Testis (tissue), 3 donors: ENCODE measurements around the gene MGAT5. TPM values are rescaled to one million over a fixed set of nuclear protein-coding genes. Genes with fewer than 3 reads are reported as not detected.

Experiments
- DNase-seq: peaks from one replicate; pipeline ENCODE4 v3.0.0-alpha.2; 2019
- H3K27ac ChIP-seq, 2 donors: fragments of 200-600 bp; sonication (generic); one replicate each; pipeline ENCODE4 v1.5.1; 2019
- H3K27me3 ChIP-seq: fragments of 200-600 bp; sonication (generic); one replicate; pipeline ENCODE4 v1.5.1; 2019
- H3K36me3 ChIP-seq: fragments of 200-600 bp; sonication (generic); one replicate; pipeline ENCODE4 v1.5.1; 2017; ENCODE audit warnings: low read depth; ENCODE audit errors: missing control alignments
- H3K4me1 ChIP-seq: fragments of 200-600 bp; sonication (generic); one replicate; pipeline ENCODE4 v1.5.1; 2019
- H3K4me3 ChIP-seq, 2 donors: fragments of 200-600 bp; sonication (generic); one replicate each; pipeline ENCODE4 v1.5.1; 2017 to 2019
- H3K9me3 ChIP-seq: fragments of 200-600 bp; sonication (generic); one replicate; pipeline ENCODE4 v1.5.1; 2017
- POLR2A ChIP-seq: fragments of 450-650 bp; IDR thresholded peaks from one replicate; pipeline ENCODE4 v1.6.1; 2017; ENCODE audit warnings: antibody characterized with exemption, mild to moderate bottlenecking, moderate library complexity
- WGBS, 2 donors: methylation state at CpG; one replicate each; pipeline ENCODE4 v1.1.5; 2018; 5-methylcytosine and 5-hydroxymethylcytosine counted together
- intact Hi-C: fragments of 100-400 bp; cut with DNase I; formaldehyde crosslinking; loops from one replicate; pipeline ENCODE4 v1.15.1; 2023; ENCODE audit warnings: low total_unique reads
- polyA plus RNA-seq: library from polyadenylated mRNA; stranded (reverse); fragments of 350-450 nt; fragmentation: Illumina TruSeq; extraction: RNeasy Lipid Tissue Mini Kit (QIAGEN cat#74804); gene quantifications from one replicate; pipeline ENCODE4 v1.2.3, GENCODE V29; 2014; ENCODE audit warnings: low read depth, low replicate concordance; ENCODE audit not compliant: insufficient read depth
- total RNA-seq, 2 donors: library from RNA; depleted of rRNA; stranded (reverse); fragments of >200 nt; gene quantifications; one replicate each; pipeline ENCODE4 v1.2.3, GENCODE V29; 2016
- TF ChIP-seq, protein P1 (sequence below), 3 experiments: fragments of 450-650 bp in 2 of 3; fragments of 200-600 bp in 1 of 3; sonication (generic) in 1 of 3; IDR thresholded peaks; one replicate each; pipeline ENCODE4 v1.5.1; 2016 to 2019; ENCODE audit warnings: antibody characterized with exemption in 3 of 3, mild to moderate bottlenecking in 2 of 3, moderate library complexity in 1 of 3

MGAT5 gene
- total and polyA plus RNA-seq, 3 donors from 2014 or later = 31.6 to 73.8 (median 64.5) TPM

DNA sequence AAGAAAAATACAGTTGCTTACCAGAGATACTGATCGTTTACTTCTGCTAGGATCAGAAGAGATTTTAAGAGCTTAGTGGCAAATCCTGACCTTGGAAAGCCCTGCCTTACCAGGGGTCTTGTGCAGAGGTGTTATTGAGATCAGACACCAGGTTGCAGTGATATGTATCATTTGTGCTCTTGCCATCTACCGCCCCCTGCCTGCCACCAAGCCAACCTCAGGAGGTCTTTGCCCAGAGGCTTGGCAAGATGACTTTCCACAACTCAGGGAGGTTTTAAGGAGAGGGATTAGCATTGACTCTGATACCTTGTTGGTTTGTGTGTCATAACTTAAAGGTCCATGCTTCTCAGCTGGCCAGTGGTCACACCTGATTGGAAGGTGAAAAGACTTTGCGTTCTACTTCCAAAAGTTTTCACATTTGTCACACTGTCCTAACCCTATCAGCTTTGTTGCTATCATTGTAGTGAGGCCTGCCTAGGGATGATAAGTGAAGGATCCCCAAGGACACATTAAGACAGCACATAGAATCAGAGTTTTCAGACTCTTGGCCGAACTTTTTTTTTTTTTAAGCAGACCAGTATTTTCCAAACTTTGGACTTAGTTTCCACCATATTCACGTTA lies 46.2 kb upstream of the MGAT5 start:
- WGBS, 2 donors = 48 to 63% methylated on average over 5 of the region's 5 CpGs
- intact Hi-C loops = no loop called here
- Histone ChIP-seq H3K4me3 (no peak overlapping the region), H3K27me3 (no peaks in the 10 kb centered on the region), H3K9me3 (no peaks in the 10 kb centered on the region), H3K36me3 (no peaks in the 10 kb centered on the region), H3K4me1 (peaks cover 35% of the 10 kb centered on the region), H3K27ac (no peak overlapping the region)
- DNase-seq = peak; percentile 77
- TF ChIP-seq POLR2A = no peak
- TF ChIP-seq, protein P1, sequence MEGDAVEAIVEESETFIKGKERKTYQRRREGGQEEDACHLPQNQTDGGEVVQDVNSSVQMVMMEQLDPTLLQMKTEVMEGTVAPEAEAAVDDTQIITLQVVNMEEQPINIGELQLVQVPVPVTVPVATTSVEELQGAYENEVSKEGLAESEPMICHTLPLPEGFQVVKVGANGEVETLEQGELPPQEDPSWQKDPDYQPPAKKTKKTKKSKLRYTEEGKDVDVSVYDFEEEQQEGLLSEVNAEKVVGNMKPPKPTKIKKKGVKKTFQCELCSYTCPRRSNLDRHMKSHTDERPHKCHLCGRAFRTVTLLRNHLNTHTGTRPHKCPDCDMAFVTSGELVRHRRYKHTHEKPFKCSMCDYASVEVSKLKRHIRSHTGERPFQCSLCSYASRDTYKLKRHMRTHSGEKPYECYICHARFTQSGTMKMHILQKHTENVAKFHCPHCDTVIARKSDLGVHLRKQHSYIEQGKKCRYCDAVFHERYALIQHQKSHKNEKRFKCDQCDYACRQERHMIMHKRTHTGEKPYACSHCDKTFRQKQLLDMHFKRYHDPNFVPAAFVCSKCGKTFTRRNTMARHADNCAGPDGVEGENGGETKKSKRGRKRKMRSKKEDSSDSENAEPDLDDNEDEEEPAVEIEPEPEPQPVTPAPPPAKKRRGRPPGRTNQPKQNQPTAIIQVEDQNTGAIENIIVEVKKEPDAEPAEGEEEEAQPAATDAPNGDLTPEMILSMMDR (IDR thresholded peaks at IDR 0.05) = peak; percentile 9 to 44 (median 35)

DNA sequence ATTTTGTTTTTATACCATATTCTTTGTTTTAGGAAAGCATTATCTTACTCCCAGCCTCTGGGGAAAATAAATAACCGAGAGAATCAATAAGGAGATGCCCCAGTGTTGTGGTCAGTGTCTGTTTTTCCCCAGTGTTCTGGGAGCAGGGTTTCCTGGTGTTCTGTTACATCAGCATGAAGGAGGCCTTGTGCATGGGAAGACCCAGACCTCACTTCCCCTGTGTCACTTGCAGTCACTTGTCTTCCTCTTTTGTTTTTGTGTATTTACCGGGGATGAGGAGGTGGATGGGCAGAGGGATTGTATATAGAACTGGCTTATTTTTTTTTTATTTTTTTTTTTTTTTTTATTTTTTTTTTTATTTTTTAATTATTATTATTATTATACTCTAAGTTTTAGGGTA lies 45.0 kb upstream of the MGAT5 start:
- no peaks in the 10 kb centered on the region for H3K36me3 ChIP-seq
- H3K4me3 ChIP-seq = no peak overlapping the region
- 57 to 85% methylated on average over 2 of the region's 2 CpGs for WGBS, 2 donors
- no peaks in the 10 kb centered on the region for H3K9me3 ChIP-seq
- H3K4me1 ChIP-seq = peaks cover 37% of the 10 kb centered on the region
- intact Hi-C loops = no loop called here
- TF ChIP-seq POLR2A = no peak
- TF ChIP-seq, protein P1 (IDR thresholded peaks at IDR 0.05) = no peak
- H3K27ac ChIP-seq = peak overlapping the region in 1 of 2 donors; percentile 44
- no peak for DNase-seq
- no peaks in the 10 kb centered on the region for H3K27me3 ChIP-seq

DNA sequence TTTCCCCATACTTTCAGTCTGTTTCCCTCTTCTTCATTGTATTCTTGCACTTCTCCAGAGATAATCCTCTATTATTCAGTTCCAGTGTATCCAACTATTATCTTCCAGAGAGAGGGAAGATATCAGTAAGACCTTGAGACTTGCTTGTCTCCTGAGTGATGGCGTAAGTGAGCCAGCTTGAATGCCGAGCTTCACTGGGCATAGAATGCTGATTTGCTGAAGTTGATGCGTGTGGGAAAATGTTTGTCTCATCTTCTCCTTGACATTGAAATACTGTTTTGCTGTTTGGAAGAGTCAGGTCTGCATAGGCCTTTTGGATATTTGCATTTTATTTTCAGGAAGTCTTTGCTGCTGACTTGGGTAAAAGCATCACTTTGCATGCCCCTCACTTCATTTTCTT lies 41.1 kb upstream of the MGAT5 start:
- Histone ChIP-seq H3K36me3 (no peaks in the 10 kb centered on the region), H3K4me1 (peaks cover 16% of the 10 kb centered on the region), H3K27ac (peak overlapping the region; percentile 52 to 59), H3K27me3 (no peaks in the 10 kb centered on the region), H3K9me3 (no peaks in the 10 kb centered on the region), H3K4me3 (no peak overlapping the region)
- intact Hi-C loops = no loop called here
- peak; percentile 82 for DNase-seq
- WGBS, 2 donors = 60 to 76% methylated on average over 3 of the region's 3 CpGs
- TF ChIP-seq, protein P1 (IDR thresholded peaks at IDR 0.05) = no peak
- no peak for TF ChIP-seq POLR2A

DNA sequence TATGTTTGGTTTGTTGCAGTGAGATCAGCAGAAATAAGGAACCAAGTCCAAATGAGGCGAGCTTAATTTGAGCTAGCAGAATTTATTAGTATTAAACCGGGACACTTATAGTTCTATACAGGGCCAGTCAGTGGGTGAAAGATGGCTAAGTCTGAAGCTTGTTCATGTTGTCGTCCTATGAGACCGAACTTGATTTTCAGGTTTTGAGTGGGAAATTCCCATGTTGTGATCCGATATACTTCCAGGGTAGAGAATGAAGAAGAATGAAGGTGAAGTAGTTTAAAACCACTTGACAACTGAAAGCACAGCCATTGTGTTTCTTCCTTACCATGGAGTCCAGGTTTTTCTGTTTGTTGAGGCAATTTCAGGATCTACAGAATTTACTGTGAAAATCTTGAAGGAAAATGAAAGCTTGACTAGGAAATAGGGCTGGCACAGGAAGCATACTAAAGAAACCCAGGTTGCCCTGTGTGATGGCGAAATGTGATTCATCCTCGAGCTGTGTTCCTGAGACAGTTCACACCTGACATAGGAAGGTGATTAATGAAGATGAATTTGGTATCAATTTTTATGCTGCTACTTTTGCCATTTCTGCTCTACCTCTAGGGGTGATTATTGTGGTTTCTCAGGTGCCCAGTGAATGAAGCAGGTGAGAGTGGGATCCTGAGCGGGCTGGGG lies 37.6 kb upstream of the MGAT5 start:
- intact Hi-C loops = no loop called here

More for the DNA sequence above, 37.6 kb upstream of the MGAT5 start:
- no peaks in the 10 kb centered on the region for H3K9me3 ChIP-seq
- H3K27ac ChIP-seq = no peak overlapping the region
- no peak overlapping the region for H3K4me3 ChIP-seq
- H3K4me1 ChIP-seq = peaks cover 13% of the 10 kb centered on the region
- 94 to 97% methylated on average over 8 of the region's 8 CpGs for WGBS, 2 donors
- DNase-seq = no peak
- H3K36me3 ChIP-seq = no peaks in the 10 kb centered on the region
- TF ChIP-seq POLR2A = no peak
- TF ChIP-seq, protein P1 (IDR thresholded peaks at IDR 0.05) = no peak
- H3K27me3 ChIP-seq = no peaks in the 10 kb centered on the region
